HG03469 (cell line): ENCODE measurements around the gene RFNG.

Experiments
- ATAC-seq: cut with Tn5 transposase; IDR thresholded peaks from one replicate; pipeline ENCODE4 v1.9.1; 2021; ENCODE audit warnings: mild to moderate bottlenecking, moderate library complexity, moderate number of reproducible peaks; ENCODE audit not compliant: unreplicated experiment

Gene RFNG

DNA sequence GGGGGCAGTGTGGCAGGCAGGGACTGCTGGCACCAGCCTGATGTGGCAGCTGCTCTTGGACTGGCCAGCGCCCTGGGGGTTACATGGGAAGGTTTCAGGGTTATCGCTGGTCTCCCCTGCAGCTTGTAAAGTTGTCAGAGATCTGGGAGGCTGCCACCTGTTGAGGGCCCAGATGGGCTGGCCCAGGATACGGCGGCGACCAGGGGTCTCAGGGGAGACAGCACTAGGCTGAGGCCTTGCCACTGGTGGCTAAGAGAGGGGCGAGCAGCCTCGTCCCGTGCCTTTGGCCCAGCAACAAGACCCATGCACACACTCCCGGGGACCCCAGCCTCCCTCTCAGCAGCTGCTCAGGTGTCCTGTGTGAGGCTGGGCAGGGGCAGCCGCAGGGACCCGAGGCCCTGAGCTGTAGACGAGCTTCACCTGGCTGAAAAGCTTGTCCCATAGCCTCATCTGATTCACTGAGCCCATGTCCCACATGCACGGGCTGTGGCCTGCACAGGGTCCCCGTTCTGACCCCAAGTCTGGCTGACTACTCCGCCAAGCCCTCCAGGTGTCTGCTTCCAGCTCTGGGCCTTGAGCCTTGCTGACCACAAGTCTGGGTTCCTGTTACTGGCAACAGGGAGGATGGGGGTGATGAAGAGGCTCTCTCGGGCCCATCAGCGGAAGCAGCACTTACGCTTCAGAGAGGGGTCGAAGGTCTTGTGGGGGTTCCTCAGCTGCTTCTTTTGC lies 7.8 kb upstream of the RFNG start:
- no peak for ATAC-seq

DNA sequence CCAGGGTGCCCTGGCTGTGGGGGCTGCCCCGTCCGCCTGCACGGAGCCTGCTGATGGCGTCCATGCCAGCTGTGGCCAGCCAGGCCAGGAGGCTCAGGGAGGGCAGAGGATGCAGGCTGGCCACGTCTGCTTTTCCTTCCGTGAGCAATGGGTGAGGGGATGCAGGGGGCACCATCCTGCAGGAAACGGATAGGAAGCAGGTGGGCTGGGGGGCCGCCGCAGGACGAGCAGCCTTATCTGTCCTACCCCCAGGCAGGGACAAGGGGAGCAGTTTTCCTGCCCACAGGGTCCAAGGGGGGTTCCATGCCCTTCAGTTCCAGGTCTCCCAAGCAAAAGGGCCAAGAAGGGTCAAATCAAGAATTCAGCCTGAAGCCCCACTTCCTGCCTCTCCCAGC lies 7.2 kb upstream of the RFNG start:
- ATAC-seq = no peak

DNA sequence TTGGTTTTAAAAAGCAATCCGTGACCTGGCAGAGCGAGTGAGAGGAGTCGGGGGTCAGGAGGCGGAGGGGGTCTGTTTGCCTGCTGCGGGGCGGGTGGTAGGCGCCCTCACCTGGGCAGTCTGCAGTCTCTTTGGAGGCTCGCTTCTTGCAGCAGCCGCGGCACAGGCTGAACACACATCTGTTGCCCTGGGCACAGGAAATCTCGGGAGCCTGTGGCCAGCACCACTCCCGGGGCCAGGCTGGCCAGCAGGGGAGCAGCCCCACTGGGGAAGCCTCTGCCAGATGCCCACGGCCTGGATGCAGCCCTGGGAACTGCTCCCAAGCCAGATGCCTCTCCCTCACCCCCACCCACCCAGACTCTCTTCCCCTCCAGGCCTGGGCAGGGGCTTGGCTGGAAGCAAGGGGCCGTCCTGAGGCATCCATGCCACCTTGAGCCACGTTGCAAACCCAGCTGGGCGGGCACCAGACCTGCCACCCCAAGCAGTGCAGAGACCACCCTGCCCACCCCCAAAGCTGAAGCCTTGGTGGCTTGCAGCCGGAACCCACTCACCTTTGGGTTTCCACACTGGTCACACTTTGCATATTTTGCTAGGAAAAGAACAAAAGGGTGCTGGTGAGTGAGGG lies 6.7 kb upstream of the RFNG start:
- no peak for ATAC-seq

DNA sequence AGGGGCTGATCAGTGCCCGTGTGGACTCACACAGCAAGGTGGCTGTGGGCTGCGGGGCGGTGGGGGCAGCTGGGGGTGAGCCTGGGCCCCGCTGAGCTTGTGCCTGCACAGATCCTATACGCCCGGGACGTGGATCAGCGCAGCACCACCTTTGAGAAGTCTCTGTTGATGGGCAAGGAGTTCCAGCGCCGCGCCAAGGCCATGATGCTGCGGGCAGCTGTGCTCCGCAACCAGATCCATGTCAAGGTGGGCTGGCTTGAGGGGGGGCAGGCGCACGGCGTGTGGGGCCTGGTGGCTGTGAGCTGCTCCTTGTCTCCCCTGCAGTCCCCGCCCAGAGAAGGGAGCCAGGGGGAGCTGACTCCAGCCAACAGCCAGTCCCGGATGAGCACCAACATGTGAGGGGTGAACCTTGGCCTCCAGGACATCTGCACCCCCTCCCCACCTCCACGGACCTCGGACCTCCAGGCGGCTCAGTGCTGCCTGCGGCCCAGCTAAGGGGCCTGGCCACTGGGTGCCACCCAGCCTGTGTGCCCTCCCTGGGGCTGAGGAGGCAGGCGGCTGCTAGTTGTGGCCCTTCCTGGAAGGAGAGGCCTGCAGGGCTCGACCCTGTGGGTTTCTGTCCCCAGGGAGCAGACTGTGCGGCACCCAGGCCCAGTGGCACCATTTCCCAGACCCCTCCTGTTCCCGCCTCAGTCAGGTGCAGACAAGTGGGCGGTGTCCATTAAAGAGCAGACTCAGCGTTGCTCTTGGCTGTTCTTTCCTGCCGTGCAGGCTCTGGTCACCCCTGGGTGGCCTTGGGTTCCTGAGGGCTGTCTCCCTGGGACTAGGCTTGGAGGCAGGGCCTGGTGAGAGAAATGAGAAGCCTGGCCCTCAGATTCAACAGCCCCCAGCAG lies 5.4 kb upstream of the RFNG start:
- no peak for ATAC-seq

DNA sequence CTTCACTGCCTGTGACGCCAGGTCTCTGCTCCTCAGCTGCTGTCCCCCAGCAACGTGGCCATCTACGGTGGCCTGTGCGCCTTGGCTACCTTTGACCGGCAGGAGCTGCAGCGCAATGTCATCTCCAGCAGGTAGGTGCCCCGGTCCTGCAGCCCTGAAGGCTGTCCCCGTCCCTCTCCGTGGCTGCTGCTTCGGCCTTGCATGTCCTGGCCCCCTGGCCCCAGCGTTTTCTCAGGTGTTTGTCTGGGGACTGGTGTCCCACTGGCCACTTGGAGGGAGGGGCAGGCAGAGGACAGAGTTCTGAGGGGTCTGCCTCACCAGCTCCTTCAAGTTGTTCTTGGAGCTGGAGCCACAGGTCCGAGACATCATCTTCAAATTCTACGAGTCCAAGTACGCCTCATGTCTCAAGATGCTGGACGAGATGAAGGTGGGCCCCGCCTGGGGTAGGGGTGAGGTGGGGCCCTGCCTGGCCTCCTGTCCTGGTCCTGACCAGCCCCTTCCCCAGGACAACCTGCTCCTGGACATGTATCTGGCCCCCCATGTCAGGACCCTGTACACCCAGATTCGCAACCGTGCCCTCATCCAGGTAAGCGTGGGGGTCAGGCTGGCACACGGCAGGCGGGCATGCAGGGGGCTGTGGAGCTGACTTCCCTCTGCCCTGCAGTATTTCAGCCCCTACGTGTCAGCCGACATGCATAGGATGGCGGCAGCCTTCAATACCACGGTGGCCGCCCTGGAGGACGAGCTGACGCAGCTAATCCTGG lies 4.5 kb upstream of the RFNG start:
- no peak for ATAC-seq

DNA sequence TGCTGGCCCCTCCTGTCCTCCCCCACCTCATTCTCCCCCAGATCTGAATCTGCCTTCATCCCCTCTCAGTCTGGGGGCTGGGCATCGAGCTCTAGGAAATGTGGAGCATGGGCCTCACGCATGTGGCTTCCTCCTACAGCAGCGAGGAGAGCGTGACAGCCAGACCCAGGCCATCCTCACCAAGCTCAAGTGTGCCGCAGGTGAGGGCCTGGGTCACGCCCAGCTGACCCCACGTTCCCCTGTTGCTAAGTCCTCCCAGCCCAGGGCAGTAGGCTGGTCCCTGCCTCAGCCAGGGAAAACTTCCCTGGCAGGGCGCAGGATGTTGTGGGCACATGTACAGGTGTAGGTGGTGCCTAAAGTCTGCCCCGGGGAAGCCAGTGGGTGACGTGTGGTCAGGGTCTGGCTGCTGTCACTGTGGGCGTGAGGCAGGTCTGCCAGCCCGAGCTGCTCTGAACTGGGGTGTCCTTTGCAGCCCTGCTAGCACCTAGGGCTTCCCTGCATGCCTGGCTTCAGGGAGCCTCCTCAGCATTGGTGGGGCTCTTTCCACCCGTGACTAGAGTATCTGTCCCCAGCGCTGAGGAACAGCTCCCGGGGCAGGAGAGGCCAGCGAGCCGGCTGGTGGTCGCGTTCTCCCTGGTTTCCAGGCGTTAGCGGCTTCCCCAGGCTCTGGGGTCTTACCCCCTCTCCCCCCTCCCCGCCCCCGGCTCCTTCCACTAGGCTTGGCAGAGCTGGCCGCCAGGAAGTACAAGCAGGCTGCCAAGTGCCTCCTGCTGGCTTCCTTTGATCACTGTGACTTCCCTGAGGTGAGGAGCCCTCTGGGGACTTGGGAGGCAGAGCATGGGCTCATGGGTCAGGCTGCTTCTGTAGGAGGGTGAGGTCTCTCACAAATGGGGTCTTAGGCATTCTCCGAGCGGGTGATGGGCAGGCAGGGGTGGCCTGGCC lies 3.7 kb upstream of the RFNG start:
- ATAC-seq = no peak

DNA sequence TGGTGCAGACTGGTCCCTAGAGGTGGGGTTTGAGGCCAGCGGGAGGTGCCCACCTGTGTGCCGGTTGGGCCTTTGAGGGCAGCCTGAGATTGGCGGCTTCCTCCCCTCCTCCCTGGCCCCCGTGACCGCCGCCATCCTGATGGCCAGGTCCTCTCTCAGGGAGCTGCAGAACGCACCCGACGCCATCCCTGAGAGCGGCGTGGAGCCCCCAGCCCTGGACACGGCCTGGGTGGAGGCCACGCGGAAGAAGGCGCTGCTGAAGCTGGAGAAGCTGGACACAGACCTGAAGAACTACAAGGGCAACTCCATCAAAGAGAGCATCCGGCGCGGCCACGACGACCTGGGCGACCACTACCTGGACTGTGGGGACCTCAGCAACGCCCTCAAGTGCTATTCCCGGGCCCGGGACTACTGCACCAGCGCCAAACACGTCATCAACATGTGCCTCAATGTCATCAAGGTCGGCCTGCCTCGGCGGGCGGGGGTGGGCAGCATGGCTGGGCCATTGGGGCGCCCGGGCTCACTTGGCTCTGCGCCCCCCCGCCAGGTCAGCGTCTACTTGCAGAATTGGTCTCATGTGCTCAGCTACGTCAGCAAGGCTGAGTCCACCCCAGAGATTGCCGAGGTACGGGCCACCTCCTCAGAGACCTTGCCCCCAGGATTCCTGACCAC lies 2.9 kb upstream of the RFNG start:
- no peak for ATAC-seq

DNA sequence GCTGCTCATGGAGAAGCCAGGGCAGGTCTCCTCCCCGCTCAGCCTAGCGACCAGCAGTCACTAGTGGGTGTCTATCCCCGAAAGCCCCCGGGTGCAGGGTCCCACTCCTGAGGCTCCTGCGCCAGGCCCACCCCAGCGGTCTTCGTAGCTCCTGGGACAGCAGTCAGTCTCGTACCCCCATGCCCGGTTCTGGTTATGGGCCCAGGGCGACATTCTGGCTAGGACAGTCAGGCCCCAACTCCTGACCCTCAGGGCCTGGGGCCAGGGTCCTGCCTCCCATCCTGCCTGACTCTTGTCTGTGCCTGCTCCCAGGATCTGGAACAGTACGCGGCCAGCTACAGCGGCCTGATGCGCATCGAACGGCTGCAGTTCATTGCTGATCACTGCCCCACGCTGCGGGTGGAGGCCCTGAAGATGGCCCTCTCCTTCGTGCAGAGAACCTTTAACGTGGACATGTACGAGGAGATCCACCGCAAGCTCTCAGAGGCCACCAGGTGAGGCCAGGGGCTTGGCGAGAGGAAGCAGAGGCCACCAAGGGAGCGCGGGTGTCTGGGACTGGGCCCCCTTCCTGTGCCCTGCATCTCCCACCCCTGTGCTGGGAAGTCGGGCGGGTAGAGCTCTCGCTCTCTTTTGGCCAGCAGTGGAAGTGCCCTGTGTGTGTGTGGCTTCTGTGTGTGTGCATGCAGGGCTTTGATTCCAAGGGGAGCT lies 2.1 kb upstream of the RFNG start:
- ATAC-seq = no peak

DNA sequence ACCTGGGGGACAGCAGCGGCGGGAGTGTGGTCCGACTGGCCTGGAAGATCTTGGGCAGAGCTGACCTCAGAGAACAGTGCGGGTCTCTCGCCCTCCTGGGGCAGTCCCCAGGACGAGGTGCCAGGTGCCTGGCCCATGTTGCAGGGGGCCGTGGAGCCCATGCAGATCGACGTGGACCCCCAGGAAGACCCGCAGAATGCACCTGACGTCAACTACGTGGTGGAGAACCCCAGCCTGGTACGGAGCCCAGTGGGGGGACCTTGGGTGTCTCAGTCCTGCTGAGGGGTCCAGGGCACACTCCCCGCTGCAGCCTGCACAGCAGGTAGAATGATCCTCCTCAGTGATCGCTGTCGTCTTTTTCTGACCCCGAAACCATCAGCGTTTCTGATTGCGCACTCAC lies 1.5 kb upstream of the RFNG start:
- no peak for ATAC-seq

DNA sequence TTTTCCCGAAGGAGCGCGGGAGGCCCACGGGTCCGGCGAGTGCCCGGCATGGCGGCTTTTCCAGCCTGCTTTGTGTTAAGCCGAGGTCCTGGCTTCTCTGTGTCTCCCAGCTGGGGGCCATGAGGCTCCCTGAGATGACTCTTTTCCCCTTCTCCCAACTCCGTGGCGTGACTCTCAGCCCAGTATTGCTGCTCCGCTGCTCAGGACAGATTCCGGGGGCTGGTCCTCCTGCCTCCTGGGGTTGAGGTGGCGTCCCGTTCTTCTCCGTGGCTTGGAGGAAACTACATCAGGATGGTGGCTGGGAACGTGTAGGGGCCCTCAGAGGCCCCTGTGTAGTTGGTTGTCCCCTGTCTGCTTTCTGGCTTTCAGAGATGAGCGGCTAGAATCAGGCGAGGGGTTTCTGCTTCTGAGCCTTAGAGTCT lies 1.0 kb upstream of the RFNG start:
- no peak for ATAC-seq

DNA sequence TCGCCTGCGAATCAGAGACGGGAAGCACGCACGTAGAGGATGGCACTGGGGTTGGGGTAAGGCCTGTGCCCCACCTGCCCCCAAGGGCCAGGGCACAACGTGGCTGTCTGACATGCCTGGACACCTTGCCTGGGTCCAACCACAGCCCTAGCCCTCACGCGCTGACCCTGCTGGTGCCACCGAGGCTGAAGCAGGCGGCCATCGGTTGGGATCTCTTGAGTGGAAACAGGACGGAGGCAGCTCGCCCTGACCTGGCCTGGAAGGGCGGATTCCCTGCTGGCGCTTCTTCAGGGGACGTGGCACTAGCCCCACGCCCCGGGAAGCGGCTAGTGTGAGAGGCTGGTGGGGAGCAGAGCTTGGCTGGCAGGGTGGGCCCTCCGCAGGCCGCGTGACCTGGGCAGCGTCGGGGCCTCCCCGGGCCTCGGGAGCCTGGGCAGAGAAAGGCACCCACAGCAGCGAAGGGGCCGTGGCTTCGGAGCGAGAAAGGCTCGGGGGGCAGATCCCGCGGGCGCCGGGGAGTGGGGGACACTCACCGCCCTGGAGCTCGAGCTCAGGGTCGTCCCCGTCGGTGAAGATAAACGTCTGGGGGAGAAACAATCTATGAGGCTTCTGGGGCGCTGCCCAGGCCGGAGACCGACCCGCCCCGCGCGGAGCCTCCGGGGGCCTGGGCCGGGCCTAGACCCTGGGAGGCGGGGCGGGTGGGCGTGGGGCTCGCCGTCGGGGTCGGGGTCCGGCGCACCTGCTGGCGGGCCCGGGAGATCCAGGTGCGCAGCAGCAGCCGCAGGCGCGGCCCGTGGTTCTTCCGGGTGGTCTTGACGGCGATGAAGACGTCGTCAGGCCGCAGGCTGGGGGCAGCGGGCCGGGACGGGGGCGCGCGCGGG lies 610 bp downstream of the RFNG start:
- no peak for ATAC-seq

DNA sequence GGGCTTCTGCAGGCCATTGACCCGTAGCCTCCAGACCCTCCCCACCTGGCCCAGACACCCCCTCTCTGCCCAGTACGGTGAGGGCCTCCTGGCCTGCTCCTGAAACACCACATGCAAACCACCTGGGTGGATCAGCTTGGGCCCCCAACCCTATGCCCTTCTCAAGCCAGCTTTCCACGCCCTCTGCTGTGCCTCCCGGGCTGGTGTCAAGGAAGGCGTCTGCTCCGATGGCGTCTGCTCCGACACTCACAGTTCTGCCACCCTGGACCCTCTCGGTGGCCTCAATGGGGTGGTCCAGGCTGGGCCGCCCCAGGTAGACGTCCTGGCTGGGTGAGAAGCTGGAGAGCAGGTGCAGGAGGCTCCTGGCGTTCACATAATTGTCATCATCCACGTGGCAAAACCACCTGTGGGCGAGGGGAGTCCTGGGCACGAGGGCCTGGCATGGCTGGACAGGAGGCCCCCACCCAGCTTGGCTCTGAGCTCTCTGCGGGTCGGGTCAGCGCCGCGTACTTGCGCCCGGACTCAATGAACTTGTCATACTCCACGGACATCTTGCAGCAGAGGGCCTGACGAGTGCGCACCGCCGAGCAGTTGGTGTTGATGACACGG lies 1.4 kb downstream of the RFNG start:
- no peak for ATAC-seq

DNA sequence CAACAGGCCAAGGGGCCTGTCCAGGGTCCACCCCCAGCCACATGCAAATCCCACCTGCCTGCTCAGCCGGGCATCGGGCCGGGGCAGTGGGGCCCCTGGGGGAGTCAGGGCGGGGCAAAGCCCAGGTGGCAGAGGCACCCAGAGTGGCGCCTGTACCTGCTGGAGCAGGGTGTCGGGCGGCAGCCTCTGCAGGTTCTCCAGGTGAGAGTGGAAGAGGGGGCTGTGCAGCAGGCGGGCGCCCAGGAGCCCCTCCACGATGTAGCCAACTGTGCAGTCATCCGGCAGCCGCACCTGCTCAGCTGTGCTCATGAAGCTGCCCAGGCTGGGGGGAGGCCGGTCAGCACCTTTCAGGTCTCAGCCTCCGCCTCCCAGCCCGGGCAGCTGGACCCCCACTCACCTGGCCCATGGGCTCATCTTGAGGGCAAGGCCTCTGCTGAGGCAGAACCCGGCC lies 2.1 kb downstream of the RFNG start:
- no peak for ATAC-seq

DNA sequence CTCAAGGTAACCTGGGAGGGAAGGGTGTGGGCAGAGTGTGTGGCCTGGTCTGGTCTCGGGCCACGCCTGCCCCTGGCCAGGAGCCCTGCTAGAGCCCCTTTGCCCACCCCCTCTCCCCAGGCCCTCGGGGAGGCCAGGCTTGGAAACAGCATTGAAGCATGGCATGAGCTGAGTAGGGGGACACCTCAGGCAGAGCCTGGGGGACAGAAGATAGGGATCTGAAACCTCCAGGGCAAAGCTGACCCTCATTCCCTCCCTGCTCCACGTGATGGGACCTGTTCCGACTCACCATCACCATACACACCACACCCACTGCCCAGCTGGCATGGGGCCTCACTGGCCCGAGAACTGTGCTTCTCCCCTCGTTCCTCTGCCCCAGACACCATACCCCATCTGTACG lies 2.5 kb downstream of the RFNG start:
- ATAC-seq = no peak

DNA sequence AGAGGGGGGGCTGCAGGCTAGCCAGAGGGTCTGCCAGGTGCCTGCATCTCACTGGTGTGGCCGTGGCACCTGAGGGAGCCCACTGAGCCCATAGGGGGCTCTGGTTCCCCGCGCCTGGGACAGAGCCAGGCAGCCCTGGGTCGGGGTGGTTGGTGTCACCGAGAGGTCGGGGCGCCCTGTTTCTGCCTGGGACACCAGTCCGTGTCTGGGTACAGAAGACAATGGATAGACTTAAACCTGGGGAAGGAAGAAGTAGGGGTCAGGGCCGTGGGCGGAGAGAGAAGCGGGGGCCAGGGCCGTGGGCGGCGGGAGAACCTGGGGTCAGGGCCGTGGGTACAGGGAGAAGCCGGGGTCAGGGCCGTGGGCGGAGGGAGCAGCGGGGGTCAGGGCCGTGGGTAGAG lies 3.0 kb downstream of the RFNG start:
- no peak for ATAC-seq

DNA sequence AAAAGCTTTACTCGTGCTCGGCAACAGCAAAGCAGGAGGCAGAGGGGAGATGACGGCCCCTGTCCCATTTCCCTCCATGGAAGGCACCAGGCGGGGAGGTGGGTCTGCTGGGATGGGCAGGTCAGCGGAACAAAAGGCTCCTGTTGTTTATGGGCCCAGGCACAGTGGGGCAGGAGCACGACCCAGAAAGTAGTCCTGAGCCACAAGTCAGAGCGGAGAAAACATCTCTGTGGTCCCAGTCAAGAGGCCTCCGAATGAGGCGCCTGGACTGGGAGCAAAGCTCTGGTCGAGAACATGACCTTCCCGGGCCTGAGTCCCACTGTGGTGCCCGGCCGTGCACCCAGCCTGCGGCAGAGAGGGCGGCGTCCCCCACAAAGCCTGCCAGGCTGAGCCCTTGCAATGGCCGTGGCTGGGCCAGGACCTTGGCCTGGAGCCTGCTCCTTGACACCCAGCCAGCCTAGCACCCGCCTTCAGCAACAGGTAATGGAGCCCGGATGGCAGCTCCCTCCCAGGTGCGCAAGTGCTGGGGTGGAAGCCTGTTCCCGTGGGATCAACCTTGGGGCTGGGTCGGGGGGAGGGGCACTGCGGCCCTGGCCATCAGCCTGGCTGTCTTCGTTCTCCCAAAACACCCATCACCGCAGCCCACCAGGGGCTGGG lies 3.6 kb downstream of the RFNG start:
- ATAC-seq = no peak

DNA sequence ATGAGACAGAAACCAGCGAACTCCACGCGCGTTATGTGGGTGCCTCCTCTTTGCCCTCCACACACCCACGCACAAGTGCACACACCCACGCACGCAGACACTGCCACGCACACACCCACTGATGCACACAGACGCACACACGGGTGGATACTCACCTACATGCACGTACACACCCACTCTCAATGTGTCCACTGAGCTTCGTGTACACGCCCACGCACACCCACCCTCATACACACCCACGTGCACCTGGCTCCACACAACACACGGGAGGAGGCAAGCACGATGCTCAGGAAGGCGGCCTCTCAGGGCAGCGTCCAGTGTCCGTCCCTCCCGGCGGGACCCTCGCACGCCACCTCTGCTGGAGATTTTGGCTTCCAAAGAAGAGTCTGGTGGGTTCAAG lies 4.2 kb downstream of the RFNG start:
- no peak for ATAC-seq
